Naive B cell (primary cell): ENCODE results near the gene WDR70. TPM values are rescaled to one million over a fixed set of nuclear protein-coding genes. Genes with fewer than 3 reads are reported as not detected.
"Not testable (repeated sequence)": the region's sequence is repeated elsewhere in the genome, so short reads cannot be mapped to it uniquely, and the experiment has no call there.

Experiments used
- ATAC-seq, 2 donors: fragments of 150-1000 bp; cut with Tn5 transposase; 2 replicates each; pipeline ENCODE4 v1.10.0; 2021; ENCODE audit warnings: low read depth in 2 of 2, mild to moderate bottlenecking in 2 of 2, moderate library complexity in 2 of 2
- DNase-seq: peaks from one replicate; pipeline ENCODE4 v3.0.0; 2022
- H3K27ac Mint-ChIP-seq, 6 donors: one replicate each; pipeline ENCODE4 v1.8.0; 2020 to 2022; ENCODE audit warnings: mild to moderate bottlenecking in 6 of 6, mixed read lengths in 6 of 6, moderate library complexity in 5 of 6, inconsistent platforms in 2 of 6
- H3K27me3 Mint-ChIP-seq, 3 donors: one replicate each; pipeline ENCODE4 v1.8.0; 2021 to 2022; ENCODE audit warnings: mixed read lengths in 3 of 3, mild to moderate bottlenecking in 1 of 3
- H3K36me3 Mint-ChIP-seq, 2 donors: one replicate each; pipeline ENCODE4 v1.8.0; 2020 to 2022; ENCODE audit warnings: mixed read lengths in 2 of 2, inconsistent platforms in 1 of 2, mild to moderate bottlenecking in 1 of 2
- H3K4me1 Mint-ChIP-seq, 3 donors: one replicate each; pipeline ENCODE4 v1.8.0; 2020 to 2022; ENCODE audit warnings: mixed read lengths in 3 of 3, inconsistent platforms in 1 of 3, mild to moderate bottlenecking in 1 of 3, moderate library complexity in 1 of 3
- H3K4me3 Mint-ChIP-seq, 8 donors: one replicate each; pipeline ENCODE4 v1.8.0; 2020 to 2022; ENCODE audit warnings: mild to moderate bottlenecking in 8 of 8, mixed read lengths in 8 of 8, moderate library complexity in 8 of 8, inconsistent platforms in 2 of 8
- H3K9me3 Mint-ChIP-seq, 7 donors: one replicate each; pipeline ENCODE4 v1.8.0; 2020 to 2022; ENCODE audit warnings: mixed read lengths in 7 of 7, mild to moderate bottlenecking in 5 of 7, inconsistent platforms in 2 of 7, moderate library complexity in 1 of 7
- polyA plus RNA-seq, 6 donors: library from polyadenylated mRNA; unstranded; fragments of 300-500 nt; fragmentation: Illumina TruSeq; gene quantifications; one replicate each; pipeline ENCODE4 v1.2.3, GENCODE V29; 2021; ENCODE audit warnings: low read depth in 6 of 6

WDR70 gene
- polyA plus RNA-seq, 6 donors from 2014 or later: 19.2 to 29.1 (median 25.3) TPM

- Mint-ChIP-seq H3K4me3 (peak overlapping the region in 4 of 8 donors; percentile 4 to 76 (median 46)), H3K27ac (peak overlapping the region in 2 of 6 donors; percentile 0 to 76), H3K36me3 (peaks cover 0 to 11% of the 10 kb centered on the region in 2 donors), H3K9me3 (peaks cover under 1 to 12% (median 3%) of the 10 kb centered on the region in 7 donors), H3K4me1 (peaks cover 19 to 22% (median 20%) of the 10 kb centered on the region in 3 donors)
- ATAC-seq (peak in 1 of 2 donors; percentile 54), DNase-seq (peak; percentile 14)
- H3K27me3 Mint-ChIP-seq: not testable (repeated sequence)
Observed at GRCh38 chr5:37672118-37672588, 293.0 kb downstream of the WDR70 start.

GRCh38 chr5:37674361-37674760 lies 295.2 kb downstream of the WDR70 start:
- not testable (repeated sequence) for H3K27me3 Mint-ChIP-seq, ATAC-seq, H3K27ac Mint-ChIP-seq, H3K4me3 Mint-ChIP-seq, DNase-seq, H3K36me3 Mint-ChIP-seq
- Mint-ChIP-seq H3K4me1 (peaks cover 19 to 22% (median 20%) of the 10 kb centered on the region in 3 donors), H3K9me3 (peaks cover 2 to 13% (median 8%) of the 10 kb centered on the region in 7 donors)

GRCh38 chr5:37679326-37679725 lies 300.2 kb downstream of the WDR70 start:
- H3K4me3 Mint-ChIP-seq, H3K27me3 Mint-ChIP-seq, ATAC-seq, H3K27ac Mint-ChIP-seq, DNase-seq: not testable (repeated sequence)
- H3K36me3 Mint-ChIP-seq: peaks cover 18 to 24% of the 10 kb centered on the region in 2 donors
- H3K9me3 Mint-ChIP-seq: peaks cover 0 to 38% (median 29%) of the 10 kb centered on the region in 7 donors
- peaks cover 4 to 21% (median 10%) of the 10 kb centered on the region in 3 donors for H3K4me1 Mint-ChIP-seq

GRCh38 chr5:37679903-37680302 lies 300.8 kb downstream of the WDR70 start:
- not testable (repeated sequence) for ATAC-seq, DNase-seq, H3K27ac Mint-ChIP-seq, H3K27me3 Mint-ChIP-seq
- Mint-ChIP-seq H3K9me3 (peaks cover 0 to 37% (median 31%) of the 10 kb centered on the region in 7 donors), H3K4me3 (peak overlapping the region in 2 of 8 donors; percentile 29 to 30), H3K4me1 (peaks cover 8 to 27% (median 10%) of the 10 kb centered on the region in 3 donors), H3K36me3 (peaks cover 20 to 29% of the 10 kb centered on the region in 2 donors)

DNA sequence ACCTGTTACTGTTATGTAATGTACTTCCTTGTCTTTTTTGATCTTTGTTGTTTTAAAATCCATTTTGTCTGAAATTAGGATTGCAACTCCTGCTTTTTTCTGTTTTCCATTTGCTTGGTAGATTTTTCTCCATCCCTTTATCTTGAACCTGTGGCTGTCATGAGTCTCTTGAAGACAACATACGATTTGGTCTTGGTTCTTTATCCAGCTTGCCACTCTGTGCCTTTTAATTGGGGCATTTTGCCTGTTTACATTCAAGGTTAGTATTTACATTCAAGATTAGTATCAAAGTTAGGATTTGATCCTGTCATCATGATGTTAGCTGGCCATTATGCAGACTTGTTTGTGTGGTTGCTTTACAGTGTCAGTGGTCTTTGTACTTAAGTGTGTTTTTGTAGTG lies 304.0 kb downstream of the WDR70 start:
- no peak for ATAC-seq
- Mint-ChIP-seq H3K9me3 (peaks cover 0 to 26% (median 24%) of the 10 kb centered on the region in 7 donors), H3K36me3 (peaks cover 20 to 29% of the 10 kb centered on the region in 2 donors), H3K27ac (no peak overlapping the region), H3K27me3 (no peaks in the 10 kb centered on the region), H3K4me3 (no peak overlapping the region), H3K4me1 (peaks cover 8 to 31% (median 10%) of the 10 kb centered on the region in 3 donors)
- DNase-seq: no peak

GRCh38 chr5:37685211-37685610 lies 306.1 kb downstream of the WDR70 start:
- Mint-ChIP-seq H3K36me3 (peaks cover 20 to 36% of the 10 kb centered on the region in 2 donors), H3K9me3 (peaks cover 5 to 24% (median 19%) of the 10 kb centered on the region in 7 donors), H3K27me3 (no peaks in the 10 kb centered on the region), H3K27ac (no peak overlapping the region), H3K4me1 (peaks cover 3 to 24% (median 8%) of the 10 kb centered on the region in 3 donors), H3K4me3 (no peak overlapping the region)
- DNase-seq (no peak), ATAC-seq (no peak)

GRCh38 chr5:37685816-37686215 lies 306.7 kb downstream of the WDR70 start:
- ATAC-seq (no peak), DNase-seq (no peak)
- Mint-ChIP-seq H3K27ac (no peak overlapping the region), H3K4me3 (no peak overlapping the region), H3K4me1 (peaks cover 0 to 18% (median 8%) of the 10 kb centered on the region in 3 donors), H3K27me3 (no peaks in the 10 kb centered on the region), H3K9me3 (peaks cover 5 to 27% (median 19%) of the 10 kb centered on the region in 7 donors), H3K36me3 (peaks cover 20 to 36% of the 10 kb centered on the region in 2 donors)

DNA sequence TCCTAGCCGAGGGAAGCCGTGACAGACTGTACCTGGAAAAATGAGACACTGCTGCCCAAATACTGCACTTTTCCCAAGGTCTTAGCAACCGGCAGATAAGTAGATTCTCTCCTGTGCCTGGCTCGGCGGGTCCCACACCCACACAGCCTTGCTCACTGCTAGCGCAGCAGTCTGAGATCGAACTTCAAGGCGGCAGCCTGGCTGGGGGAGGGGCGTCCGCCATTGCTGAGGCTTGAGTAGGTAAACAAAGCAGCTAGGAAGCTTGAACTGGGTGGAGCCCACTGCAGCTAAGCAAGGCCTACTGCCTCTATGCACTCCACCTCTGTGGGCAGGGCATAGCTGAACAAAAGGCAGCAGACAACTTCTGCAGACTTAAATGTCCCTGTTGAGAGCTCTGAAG lies 309.8 kb downstream of the WDR70 start:
- Mint-ChIP-seq H3K9me3 (peaks cover 5 to 18% (median 14%) of the 10 kb centered on the region in 7 donors), H3K27ac (peak overlapping the region in 1 of 6 donors; percentile 26), H3K36me3 (peaks cover 10 to 16% of the 10 kb centered on the region in 2 donors), H3K4me1 (peaks cover 0 to 13% (median 4%) of the 10 kb centered on the region in 3 donors)
- DNase-seq, ATAC-seq, H3K4me3 Mint-ChIP-seq, H3K27me3 Mint-ChIP-seq: not testable (repeated sequence)

GRCh38 chr5:37694333-37694732 lies 315.2 kb downstream of the WDR70 start:
- Mint-ChIP-seq H3K36me3 (peaks cover 17 to 23% of the 10 kb centered on the region in 2 donors), H3K9me3 (peaks cover 11 to 24% (median 20%) of the 10 kb centered on the region in 7 donors)
- H3K27me3 Mint-ChIP-seq, H3K27ac Mint-ChIP-seq, H3K4me3 Mint-ChIP-seq, DNase-seq, H3K4me1 Mint-ChIP-seq, ATAC-seq: not testable (repeated sequence)

DNA sequence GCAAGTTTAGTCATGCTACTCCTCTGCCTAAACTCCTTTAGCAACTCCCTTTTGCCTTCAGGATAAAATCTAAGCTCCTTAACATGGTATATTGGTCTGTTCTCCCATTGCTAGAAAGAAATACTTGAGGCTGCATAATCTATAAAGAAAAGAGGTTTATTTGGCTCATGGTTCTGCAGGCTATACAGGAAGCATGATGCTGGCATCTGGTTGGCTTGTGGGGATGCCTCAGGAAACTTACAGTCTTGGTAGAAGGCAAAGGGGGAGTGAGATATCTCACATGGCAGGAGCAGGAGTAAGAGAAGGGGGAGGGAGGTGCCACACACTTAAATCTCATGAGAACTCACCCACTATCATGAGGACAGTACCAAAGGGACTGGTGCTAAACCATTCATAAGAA lies 315.7 kb downstream of the WDR70 start:
- no peak for DNase-seq
- no peak overlapping the region for H3K4me3 Mint-ChIP-seq
- no peak overlapping the region for H3K27ac Mint-ChIP-seq
- no peak for ATAC-seq
- H3K9me3 Mint-ChIP-seq: peaks cover 10 to 24% (median 19%) of the 10 kb centered on the region in 7 donors
- H3K4me1 Mint-ChIP-seq: peaks cover 0 to 2% (median 0%) of the 10 kb centered on the region in 3 donors
- peaks cover 17 to 19% of the 10 kb centered on the region in 2 donors for H3K36me3 Mint-ChIP-seq
- H3K27me3 Mint-ChIP-seq: no peaks in the 10 kb centered on the region

GRCh38 chr5:37695647-37696046 lies 316.5 kb downstream of the WDR70 start:
- peaks cover 7 to 23% (median 18%) of the 10 kb centered on the region in 7 donors for H3K9me3 Mint-ChIP-seq
- H3K4me1 Mint-ChIP-seq: peaks cover 0 to 2% (median 0%) of the 10 kb centered on the region in 3 donors
- no peak for DNase-seq
- no peaks in the 10 kb centered on the region for H3K27me3 Mint-ChIP-seq
- peak overlapping the region in 1 of 6 donors; percentile 46 for H3K27ac Mint-ChIP-seq
- no peak for ATAC-seq
- H3K4me3 Mint-ChIP-seq: no peak overlapping the region
- peaks cover 18 to 21% of the 10 kb centered on the region in 2 donors for H3K36me3 Mint-ChIP-seq

- no peak overlapping the region for H3K4me3 Mint-ChIP-seq
Observed at GRCh38 chr5:37696190-37697021, 317.3 kb downstream of the WDR70 start.

GRCh38 chr5:37701868-37702267 lies 322.8 kb downstream of the WDR70 start:
- Mint-ChIP-seq H3K9me3 (peaks cover 0 to 11% (median 6%) of the 10 kb centered on the region in 7 donors), H3K4me3 (no peak overlapping the region), H3K36me3 (peaks cover 42 to 51% of the 10 kb centered on the region in 2 donors), H3K4me1 (no peaks in the 10 kb centered on the region), H3K27ac (peak overlapping the region in 1 of 6 donors; percentile 26), H3K27me3 (no peaks in the 10 kb centered on the region)
- ATAC-seq (no peak), DNase-seq (no peak)

More at GRCh38 chr5:37696190-37697021, 317.3 kb downstream of the WDR70 start:
- Mint-ChIP-seq H3K9me3 (peaks cover 7 to 19% (median 15%) of the 10 kb centered on the region in 7 donors), H3K36me3 (peaks cover 23 to 24% of the 10 kb centered on the region in 2 donors), H3K4me1 (peaks cover 0 to 2% (median 0%) of the 10 kb centered on the region in 3 donors), H3K27me3 (no peaks in the 10 kb centered on the region), H3K27ac (peak overlapping the region in 2 of 6 donors; percentile 37 to 46)
- no peak for ATAC-seq
- DNase-seq: no peak
